HS-27A (cell line): Measurements from ENCODE around the gene TMEM63B.
"Not testable (repeated sequence)": the region's sequence is repeated elsewhere in the genome, so short reads cannot be mapped to it uniquely, and the experiment has no call there.

Source experiments
- DNase-seq: peaks from one replicate; pipeline ENCODE4 v3.0.0-alpha.2; 2012; ENCODE audit warnings: low read depth, missing footprints

TMEM63B gene

GRCh38 chr6:44193307-44193910, 66.1 kb downstream of the TMEM63B start:
- no peak for DNase-seq

GRCh38 chr6:44194326-44194725, 67.0 kb downstream of the TMEM63B start:
- no peak for DNase-seq

GRCh38 chr6:44196351-44196750, 69.0 kb downstream of the TMEM63B start:
- not testable (repeated sequence) for DNase-seq

- no peak for DNase-seq
Measured at GRCh38 chr6:44198684-44199083, 71.3 kb downstream of the TMEM63B start.

GRCh38 chr6:44199883-44200282, 72.5 kb downstream of the TMEM63B start:
- no peak for DNase-seq

- no peak for DNase-seq
Measured at GRCh38 chr6:44201200-44201599, 73.8 kb downstream of the TMEM63B start.

GRCh38 chr6:44201638-44202303, 74.4 kb downstream of the TMEM63B start:
- DNase-seq = no peak

GRCh38 chr6:44202332-44202971, 75.1 kb downstream of the TMEM63B start:
- no peak for DNase-seq

GRCh38 chr6:44202972-44203750, 75.8 kb downstream of the TMEM63B start:
- no peak for DNase-seq

GRCh38 chr6:44203955-44204354, 76.6 kb downstream of the TMEM63B start:
- no peak for DNase-seq
